ENCODE measurements around the gene NPHP4. TPM values are rescaled to one million over a fixed set of nuclear protein-coding genes. Genes with fewer than 3 reads are reported as not detected.

NPHP4 gene
- total RNA-seq, 1 experiment from 2014 or later: 16.8 TPM

GRCh38 chr1:5989731-5990271 lies 2.4 kb downstream of the NPHP4 start:
- peaks cover 22% of the 10 kb centered on the region for H3K4me1 Mint-ChIP-seq
- DNase-seq (ENCODE audit: low spot score): no peak
- ATAC-seq: no peak
- TF ChIP-seq ZNF512 (CRISPR knock-in tag; IDR thresholded peaks at IDR 0.05; ENCODE audit: borderline replicate concordance) (no peak), ZBTB21 (CRISPR knock-in tag; IDR thresholded peaks at IDR 0.05; ENCODE audit: borderline replicate concordance) (no peak), HMGA2 (CRISPR knock-in tag; IDR thresholded peaks at IDR 0.05) (no peak), E2F4 (CRISPR knock-in tag; IDR thresholded peaks at IDR 0.05; ENCODE audit: borderline replicate concordance, low read depth) (no peak), EMX1 (CRISPR knock-in tag; IDR thresholded peaks at IDR 0.05) (no peak)
- peaks cover 4% of the 10 kb centered on the region; the same call in 1 of the 2 replicates for H3K36me3 Mint-ChIP-seq
- no peak overlapping the region for H3K27ac Mint-ChIP-seq
- H3K9me3 Mint-ChIP-seq: no peaks in the 10 kb centered on the region
- peaks cover 23% of the 10 kb centered on the region for H3K27me3 Mint-ChIP-seq (ENCODE audit: low read depth)
- POLR2A ChIA-PET: no interaction called here
- CTCF ChIA-PET: interaction anchor here (3.6 to 5.0 kb wide), 2 partner anchors 9 to 45 kb away, joined by 39 to 41 read pairs; no protein-coding TSS in a partner anchor
- H3K4me3 Mint-ChIP-seq: peak overlapping the region; percentile 31; the same call in 1 of the 2 replicates

GRCh38 chr1:5989286-5989605 lies 3.0 kb downstream of the NPHP4 start:
- ChIA-PET CTCF (no interaction called here), POLR2A (no interaction called here)
- TF ChIP-seq MLX (CRISPR knock-in tag; IDR thresholded peaks at IDR 0.05) (no peak), IRF2 (CRISPR knock-in tag; IDR thresholded peaks at IDR 0.05; ENCODE audit: borderline replicate concordance, low read depth) (no peak), GRHL2 (CRISPR knock-in tag; IDR thresholded peaks at IDR 0.05; ENCODE audit: insufficient replicate concordance, severe bottlenecking) (no peak), ERG (CRISPR knock-in tag; IDR thresholded peaks at IDR 0.05) (no peak), ZNF423 (CRISPR knock-in tag; IDR thresholded peaks at IDR 0.05) (no peak), ZNF532 (CRISPR knock-in tag; IDR thresholded peaks at IDR 0.05; ENCODE audit: borderline replicate concordance) (no peak), ZMAT4 (CRISPR knock-in tag; IDR thresholded peaks at IDR 0.05) (no peak), EMX1 (CRISPR knock-in tag; IDR thresholded peaks at IDR 0.05) (no peak)
- no peak overlapping the region for H3K4me3 Mint-ChIP-seq
- ATAC-seq (no peak), DNase-seq (ENCODE audit: low spot score) (no peak)
- H3K4me1 Mint-ChIP-seq: peaks cover 18% of the 10 kb centered on the region
- H3K27me3 Mint-ChIP-seq (ENCODE audit: low read depth): peaks cover 17% of the 10 kb centered on the region
- H3K36me3 Mint-ChIP-seq: peaks cover 4% of the 10 kb centered on the region; the same call in 1 of the 2 replicates
- H3K9me3 Mint-ChIP-seq: no peaks in the 10 kb centered on the region
- no peak overlapping the region for H3K27ac Mint-ChIP-seq
